Activated effector memory CD4-positive, alpha-beta T cell treated with Interleukin-2 at 50 U/mL for 16 hours (primary cell): ENCODE results near the gene GPR158.
"Not testable (repeated sequence)": the region's sequence is repeated elsewhere in the genome, so short reads cannot be mapped to it uniquely, and the experiment has no call there.

Source experiments
- DNase-seq: peaks from one replicate; pipeline ENCODE4 v3.0.0-alpha.2; 2020

The GPR158 gene, protein sequence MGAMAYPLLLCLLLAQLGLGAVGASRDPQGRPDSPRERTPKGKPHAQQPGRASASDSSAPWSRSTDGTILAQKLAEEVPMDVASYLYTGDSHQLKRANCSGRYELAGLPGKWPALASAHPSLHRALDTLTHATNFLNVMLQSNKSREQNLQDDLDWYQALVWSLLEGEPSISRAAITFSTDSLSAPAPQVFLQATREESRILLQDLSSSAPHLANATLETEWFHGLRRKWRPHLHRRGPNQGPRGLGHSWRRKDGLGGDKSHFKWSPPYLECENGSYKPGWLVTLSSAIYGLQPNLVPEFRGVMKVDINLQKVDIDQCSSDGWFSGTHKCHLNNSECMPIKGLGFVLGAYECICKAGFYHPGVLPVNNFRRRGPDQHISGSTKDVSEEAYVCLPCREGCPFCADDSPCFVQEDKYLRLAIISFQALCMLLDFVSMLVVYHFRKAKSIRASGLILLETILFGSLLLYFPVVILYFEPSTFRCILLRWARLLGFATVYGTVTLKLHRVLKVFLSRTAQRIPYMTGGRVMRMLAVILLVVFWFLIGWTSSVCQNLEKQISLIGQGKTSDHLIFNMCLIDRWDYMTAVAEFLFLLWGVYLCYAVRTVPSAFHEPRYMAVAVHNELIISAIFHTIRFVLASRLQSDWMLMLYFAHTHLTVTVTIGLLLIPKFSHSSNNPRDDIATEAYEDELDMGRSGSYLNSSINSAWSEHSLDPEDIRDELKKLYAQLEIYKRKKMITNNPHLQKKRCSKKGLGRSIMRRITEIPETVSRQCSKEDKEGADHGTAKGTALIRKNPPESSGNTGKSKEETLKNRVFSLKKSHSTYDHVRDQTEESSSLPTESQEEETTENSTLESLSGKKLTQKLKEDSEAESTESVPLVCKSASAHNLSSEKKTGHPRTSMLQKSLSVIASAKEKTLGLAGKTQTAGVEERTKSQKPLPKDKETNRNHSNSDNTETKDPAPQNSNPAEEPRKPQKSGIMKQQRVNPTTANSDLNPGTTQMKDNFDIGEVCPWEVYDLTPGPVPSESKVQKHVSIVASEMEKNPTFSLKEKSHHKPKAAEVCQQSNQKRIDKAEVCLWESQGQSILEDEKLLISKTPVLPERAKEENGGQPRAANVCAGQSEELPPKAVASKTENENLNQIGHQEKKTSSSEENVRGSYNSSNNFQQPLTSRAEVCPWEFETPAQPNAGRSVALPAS (N-terminal part only)

DNA sequence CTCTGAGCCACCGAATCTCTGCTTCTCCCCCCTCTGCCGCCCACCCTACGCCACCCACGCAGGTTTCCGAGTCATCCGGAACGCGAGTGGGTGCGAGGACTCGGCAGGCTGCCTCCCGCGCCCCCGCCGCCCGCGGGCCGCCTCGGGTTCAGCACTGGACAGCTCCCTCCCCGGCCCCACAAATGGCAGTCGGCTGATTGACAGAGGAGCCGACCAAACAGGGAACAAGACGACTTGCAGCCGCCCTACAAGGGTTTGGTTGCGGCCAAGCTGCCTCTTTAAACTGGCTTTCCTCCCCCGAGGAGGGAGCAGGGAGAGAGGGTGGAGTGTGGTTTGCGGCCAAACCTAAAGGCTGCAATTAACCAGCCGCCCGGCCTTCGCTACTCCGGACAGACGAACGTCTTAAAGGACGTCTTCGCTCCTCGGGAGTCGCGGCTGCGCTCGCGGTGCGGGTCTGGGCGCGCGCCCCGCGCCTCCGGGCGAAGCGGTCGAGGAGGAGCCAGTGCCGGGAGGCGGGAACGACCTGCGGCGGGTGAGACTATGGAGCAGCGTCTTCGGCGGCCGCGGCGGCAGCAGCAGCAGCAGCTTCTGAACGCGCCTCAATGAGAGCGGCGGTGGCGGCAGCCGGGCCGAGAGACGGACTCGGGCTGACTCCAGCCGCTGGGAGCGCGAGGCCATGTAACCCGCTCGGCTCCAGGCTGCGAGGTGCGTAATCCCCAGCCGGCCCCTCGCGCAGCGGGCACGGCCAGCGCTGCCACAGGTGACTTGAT, at the start of gene GPR158:
Gene GPR158, plus strand, starts transcription at position 541 of the 770 bp plus-strand sequence. CDS start 420 bp downstream, outside the sequence.
- DNase-seq: peak; percentile 3

- DNase-seq: no peak
Measured at GRCh38 chr10:25125201-25125611, 49.6 kb upstream of the GPR158 start.

- no peak for DNase-seq
Measured at GRCh38 chr10:25129592-25129991, 45.2 kb upstream of the GPR158 start.

- no peak for DNase-seq
Measured at GRCh38 chr10:25130906-25131305, 43.9 kb upstream of the GPR158 start.

DNA sequence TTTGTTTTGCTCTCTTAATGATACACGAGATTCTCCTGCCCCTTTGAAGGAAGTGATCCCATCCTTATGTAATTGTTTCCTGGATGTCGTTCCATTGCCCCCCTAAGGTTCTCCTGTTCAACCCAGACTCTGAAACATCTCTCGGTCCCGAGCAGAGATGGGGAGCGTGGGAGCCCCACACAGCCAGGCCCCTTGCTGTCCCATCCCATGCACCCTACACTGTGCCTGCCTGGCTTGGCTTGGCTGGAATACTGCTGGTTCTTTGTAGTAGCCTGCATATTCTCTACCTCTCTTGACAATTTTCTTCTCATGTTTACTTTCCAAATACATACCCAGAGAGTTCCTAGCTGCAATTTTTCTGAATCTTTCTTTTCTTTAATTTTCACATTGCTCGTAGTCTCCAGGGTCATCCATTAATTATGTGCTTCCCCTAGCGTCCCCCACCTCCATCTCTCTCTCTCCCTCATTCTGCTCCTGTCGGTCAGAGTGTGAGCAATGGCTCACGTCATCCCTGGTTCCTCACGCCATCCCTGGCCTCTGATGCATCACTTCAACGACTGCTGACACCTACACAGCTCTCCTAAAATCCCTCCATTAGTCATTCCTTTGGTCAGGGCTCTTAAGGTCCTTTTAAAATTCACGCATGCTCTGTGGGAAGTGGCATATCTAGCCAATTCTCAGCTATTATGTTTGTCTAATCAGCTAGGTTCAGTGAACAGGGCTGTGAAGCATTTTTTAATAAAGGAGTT, 32.5 kb upstream of the GPR158 start:
- no peak for DNase-seq

DNA sequence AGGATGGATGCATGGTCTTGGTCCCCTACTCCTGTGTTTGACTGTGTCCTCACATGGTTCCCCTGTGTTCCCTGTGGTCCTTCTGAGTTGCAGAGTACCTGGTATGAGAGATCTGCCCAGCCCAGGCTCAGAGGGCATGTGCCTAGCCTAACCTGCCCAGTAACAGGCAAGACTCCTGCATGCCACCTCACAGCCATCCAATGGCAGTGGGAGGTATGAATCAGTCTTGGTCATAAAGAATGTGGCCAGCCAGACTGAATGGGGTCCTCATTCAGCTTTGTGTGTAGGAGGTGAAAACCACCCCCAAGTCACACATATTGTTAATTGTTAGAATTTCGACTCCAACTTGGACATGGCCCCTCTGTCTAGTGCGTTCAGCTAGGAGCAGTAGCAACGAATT, 17.2 kb upstream of the GPR158 start:
- no peak for DNase-seq

DNA sequence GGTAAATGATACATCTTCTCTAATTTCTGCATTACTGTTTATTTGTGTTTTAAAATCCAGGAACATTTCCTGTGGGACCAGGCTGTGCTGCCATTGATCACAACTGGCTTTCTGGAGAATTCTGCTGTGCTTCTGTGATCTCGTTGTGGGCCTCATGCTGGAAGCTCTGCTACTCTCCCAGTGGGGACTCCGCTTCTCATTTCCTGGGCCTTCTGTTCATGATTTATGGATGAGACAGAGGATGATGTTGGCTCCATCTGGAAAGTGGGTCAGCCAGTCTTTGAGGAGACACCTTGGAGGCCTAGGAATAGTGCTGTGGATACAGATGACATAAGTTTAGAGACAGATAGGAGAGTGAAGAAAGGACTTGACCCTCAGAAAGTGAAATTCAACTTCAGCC, 15.2 kb upstream of the GPR158 start:
- DNase-seq: no peak

DNA sequence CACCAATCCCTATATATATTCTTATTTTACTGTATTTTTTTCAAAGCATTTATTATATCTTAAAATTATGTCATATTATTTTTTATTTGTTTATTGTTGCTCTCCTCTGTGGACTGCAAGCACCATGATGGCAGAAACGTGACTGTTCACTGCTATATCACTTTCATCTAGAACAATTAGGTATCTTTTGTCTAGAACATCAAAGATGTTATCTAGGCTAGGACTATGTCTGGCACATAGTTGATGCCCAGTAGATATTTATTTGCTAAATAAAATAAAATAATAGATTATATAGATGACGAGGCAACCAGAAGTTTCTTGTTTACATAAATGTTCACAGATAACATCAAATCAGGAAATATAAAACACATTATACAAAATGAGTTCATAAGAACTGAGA, 12.4 kb upstream of the GPR158 start:
- DNase-seq: no peak

DNA sequence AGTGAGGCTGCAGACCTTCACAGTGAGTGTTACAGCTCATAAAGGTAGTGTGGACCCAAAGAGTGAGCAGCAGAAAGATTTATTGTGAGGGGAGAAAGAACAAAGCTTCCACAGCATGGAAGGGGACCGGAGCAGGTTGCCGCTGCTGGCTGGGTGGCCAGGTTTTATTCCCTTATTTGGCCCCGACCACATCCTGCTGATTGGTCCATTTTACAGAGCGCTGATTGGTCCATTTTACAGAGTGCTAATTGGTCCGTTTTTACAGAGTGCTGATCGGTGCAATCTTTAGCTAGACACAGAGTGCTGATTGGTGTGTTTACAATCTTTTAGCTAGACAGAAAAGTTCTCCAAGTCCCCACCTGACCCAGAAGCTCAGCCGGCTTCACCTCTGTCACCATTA, 11.3 kb upstream of the GPR158 start:
- not testable (repeated sequence) for DNase-seq

- no peak for DNase-seq
Measured at GRCh38 chr10:25169740-25170139, 5.1 kb upstream of the GPR158 start.

GRCh38 chr10:25170627-25171026, 4.2 kb upstream of the GPR158 start:
- DNase-seq: no peak

DNA sequence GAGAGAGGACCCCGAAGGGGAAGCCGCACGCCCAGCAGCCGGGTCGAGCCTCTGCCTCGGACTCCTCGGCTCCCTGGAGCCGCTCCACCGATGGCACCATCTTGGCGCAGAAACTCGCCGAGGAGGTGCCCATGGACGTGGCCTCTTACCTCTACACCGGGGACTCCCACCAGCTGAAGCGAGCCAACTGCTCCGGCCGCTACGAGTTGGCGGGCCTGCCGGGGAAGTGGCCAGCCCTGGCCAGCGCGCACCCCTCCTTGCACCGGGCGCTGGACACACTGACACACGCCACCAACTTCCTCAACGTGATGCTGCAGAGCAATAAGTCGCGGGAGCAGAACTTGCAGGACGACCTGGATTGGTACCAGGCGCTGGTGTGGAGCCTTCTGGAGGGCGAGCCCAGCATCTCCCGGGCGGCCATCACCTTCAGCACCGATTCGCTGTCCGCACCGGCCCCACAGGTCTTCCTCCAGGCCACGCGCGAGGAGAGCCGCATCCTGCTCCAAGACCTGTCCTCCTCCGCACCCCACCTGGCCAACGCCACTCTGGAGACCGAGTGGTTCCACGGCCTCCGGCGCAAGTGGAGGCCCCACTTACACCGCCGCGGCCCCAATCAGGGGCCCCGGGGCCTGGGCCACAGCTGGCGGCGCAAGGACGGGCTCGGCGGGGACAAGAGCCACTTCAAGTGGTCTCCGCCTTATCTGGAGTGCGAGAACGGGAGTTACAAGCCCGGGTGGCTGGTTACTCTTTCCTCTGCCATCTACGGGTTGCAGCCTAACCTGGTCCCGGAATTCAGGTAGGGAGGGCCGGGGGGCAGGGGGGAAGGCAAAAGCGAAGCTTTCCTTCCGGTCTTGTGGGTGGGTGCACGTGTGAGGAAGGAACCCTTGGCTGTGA, 973 bp downstream of the GPR158 start:
- DNase-seq: no peak

DNA sequence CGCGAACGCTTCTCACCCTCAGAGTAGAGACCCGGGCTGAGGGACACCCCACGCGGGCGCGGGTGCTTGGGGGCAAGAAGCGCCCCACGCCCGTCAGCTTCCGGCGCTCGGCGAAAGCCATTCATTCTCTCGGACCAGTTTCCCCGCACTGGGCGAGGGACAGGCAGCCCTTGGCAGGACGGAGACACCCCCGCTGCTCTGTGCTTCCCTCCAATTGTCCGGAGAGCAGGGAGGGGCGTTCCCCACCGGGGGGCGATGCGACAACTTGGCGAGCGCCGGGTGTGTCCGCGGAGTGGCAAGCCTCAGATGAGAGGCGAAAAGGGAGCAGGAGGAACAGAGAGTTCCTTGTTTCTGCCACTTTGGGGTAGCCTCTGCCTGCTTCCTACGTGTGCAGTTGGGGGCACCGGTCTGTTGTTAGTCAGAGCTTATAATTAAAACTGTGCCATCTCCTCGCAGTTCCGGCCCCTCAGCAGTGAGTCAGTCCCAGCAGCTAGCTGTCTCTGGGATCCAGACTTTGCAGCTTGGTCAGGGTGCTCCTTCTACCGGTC, 1.7 kb downstream of the GPR158 start:
- no peak for DNase-seq

GRCh38 chr10:25177093-25177753, 2.4 kb downstream of the GPR158 start:
- DNase-seq: no peak

DNA sequence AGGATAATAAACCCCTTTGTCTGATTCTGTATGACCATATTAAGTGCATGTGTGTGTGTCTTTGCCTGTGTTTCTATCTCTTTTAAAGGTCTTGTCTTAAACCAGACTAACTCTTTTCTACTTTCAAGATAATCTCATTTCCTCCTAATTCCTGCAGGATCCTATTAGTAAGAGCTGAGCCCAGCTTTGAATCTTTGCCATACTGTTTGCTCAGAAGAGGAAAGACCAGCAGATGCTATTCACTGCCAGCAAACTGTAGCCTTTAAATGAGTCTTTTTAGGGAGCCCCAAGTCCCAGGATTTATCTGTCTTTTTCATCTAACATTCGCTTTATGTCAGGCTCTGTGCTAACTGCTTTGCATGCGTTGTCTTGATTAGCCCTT, 2.9 kb downstream of the GPR158 start:
- DNase-seq: no peak

- no peak for DNase-seq
Measured at GRCh38 chr10:25178411-25178810, 3.6 kb downstream of the GPR158 start.

DNA sequence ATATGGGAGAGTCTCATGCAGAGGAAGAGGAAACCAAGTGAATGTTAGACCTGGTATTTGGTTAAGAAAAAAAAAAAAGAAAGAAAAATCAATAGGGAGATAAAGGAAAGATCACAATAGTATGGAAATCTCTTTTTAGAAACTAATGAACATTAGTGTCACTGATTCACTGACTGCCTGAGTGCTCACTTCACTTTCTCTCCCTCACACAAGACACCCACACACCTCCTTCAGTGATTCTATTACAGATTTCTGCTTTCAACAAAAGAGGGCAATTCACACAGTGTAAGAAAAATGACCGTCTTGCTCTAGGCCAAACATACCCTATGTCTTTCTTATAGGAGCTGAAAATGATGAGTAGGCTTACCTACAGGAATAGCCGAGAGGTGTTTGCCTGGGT, 6.0 kb downstream of the GPR158 start:
- DNase-seq: no peak

- no peak for DNase-seq
Measured at GRCh38 chr10:25182636-25183035, 7.8 kb downstream of the GPR158 start.

- no peak for DNase-seq
Measured at GRCh38 chr10:25191162-25191895, 16.5 kb downstream of the GPR158 start.
